ENCODE measurements around the gene MFN2.
"Not testable (repeated sequence)": the region's sequence is repeated elsewhere in the genome, so short reads cannot be mapped to it uniquely, and the experiment has no call there.

Gene MFN2

GRCh38 chr1:11979851-11980675, at the start of gene MFN2:
Gene MFN2 (plus strand): TSS chr1:11980444. CDS start chr1:11989169, 8,725 bp downstream.
- peak; percentile 95 for DNase-seq

GRCh38 chr1:11930571-11931445, 49.4 kb upstream of the MFN2 start:
- no peak for DNase-seq

DNA sequence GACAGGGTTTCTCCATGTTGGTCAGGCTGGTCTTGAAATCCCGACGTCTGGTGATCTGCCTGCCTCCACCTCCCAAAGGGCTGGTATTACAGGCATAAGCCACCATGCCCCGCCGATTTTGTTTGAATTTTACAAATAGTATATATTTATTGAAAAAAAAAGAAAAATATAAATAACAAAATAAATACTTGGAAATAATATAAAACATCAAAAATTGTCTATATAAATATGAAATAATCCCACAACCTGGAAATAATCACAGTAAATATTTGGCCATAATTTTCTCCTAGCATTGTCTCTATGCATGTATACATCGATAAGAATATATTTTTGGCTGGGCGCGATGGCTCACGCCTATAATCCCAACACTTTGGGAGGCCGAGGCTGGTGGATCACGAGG, 48.4 kb upstream of the MFN2 start:
- no peak for DNase-seq

GRCh38 chr1:11934302-11935056, 45.8 kb upstream of the MFN2 start, which contains the start of gene PLOD1:
Gene PLOD1 (plus strand): TSS chr1:11934717. CDS start chr1:11934780, 63 bp downstream.
- peak; percentile 87 for DNase-seq

- no peak for DNase-seq
Observed at GRCh38 chr1:11935057-11935412, 45.2 kb upstream of the MFN2 start.

DNA sequence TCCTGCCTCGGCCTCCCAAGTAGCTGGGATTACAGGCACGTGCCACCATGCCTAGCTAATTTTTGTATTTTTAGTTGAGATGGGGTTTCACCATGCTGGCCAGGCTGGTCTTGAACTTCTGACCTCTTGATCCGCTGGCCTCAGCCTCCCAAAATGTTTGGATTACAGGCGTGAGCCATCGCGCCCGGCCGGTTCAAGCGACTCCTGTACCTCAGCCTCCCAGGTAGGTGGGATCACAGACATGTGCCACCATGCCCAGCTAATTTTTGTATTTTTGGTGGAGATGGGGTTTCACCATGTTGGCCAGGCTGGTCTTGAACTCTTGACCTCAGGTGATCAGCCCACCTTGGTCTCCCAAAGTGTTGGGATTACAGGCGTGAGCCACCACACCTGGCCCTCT, 44.5 kb upstream of the MFN2 start:
- DNase-seq = not testable (repeated sequence)

DNA sequence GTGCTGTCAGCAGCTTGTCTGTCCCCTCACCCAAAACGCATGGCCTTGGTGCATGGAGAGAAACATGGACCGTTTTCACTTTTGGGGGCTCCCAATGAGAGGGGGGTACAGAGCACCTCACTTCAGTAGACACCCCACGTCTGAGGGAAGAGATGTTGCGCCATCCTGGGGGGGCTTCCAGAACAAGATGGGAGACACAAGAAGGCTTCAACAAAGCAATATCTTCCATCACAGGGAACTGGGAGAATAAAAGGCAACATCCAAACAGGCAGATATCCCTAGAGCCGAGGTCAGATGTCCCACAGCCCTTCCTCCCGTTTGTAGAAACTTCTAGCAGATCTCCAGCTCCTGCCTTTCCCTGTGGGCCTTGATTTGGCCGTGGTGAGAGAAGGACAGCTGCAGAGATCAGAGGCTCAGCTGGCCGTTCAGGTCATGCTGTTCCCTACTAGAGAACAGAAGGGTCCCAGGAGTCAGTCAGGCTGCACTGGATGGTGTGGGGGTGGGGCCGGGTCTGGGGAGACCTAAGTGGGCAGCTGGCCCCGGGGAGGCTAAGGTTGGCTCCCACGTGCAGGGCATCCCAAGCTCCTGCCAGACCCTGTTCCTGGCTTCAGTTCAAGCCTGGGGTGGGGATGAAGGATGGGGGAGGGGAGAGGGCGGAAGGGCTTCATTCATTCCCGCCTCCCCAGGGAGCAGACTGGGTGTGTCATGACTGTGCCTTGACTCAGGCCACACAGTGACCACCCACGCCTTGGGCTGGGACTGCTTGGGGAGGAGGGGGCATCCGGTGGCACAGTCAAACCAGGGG, 41.3 kb upstream of the MFN2 start:
- no peak for DNase-seq

DNA sequence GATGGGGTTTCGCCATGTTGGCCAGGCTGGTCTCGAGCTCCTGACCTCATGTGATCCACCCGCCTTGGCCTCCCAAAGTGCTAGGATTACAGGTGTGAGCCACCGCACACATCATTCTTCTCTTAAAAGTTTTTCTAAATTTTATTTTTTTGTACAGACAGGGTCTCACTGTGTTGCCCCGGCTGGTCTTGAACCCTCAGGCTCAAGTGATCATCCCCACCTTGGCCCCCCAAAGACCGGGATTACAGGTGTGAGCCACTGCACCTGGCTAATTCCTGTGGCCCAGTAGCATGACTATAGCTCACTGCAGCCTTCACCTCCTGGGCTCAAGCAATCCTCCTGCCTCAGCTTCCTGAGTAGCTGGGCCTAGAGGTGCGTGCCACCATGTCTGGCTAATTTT, 40.5 kb upstream of the MFN2 start:
- not testable (repeated sequence) for DNase-seq

DNA sequence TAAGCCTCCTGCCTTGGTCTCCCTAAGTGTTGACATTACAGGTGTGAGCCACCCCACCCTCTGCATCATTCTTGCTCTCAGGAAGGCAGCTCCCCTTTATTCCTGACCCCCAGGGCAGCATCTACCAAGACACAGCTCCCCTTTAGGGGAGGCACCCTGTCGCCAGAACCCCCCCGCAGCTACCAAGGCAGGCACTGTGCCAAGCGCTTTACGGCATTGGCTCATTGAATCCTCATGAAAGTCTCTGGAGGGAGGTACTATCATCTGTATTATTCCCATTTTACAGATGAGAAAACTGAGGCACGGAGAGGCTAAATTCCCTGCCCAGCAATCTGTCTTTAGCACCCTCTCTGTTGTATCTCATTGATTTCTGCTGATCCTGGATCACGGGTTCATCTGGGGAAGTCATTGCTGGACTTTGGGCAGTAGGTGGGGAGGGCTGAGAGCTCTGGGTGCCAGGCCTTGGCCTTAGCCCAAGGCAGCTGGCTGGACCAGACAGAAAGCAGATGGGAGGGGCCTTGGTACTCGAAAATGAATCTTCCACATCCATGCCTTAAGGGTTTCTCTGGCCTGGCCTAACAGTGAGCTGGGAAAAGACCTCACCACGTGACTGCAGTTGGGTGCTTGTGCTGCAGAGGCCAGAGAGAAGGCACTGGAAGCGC, 39.9 kb upstream of the MFN2 start:
- no peak for DNase-seq

DNA sequence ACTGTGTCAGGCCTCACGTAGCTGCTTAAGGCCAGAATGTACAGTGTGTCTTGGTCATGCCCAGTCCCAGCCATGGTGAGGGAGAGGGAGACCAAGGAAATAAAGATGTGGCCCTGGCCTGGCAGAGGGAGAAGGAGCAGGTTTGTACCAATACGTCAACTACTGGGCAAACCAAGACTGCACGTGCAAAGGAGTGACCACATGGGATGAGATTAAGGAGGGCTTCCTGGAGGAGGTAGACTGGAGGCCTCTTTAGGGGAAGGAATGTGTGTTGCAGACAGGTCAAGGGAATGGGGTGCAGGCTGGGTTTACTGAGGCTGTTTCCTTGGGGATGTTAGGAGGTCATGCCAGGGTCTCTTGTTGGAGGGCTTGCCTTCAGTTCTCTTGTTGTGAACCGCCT, 38.0 kb upstream of the MFN2 start:
- no peak for DNase-seq

DNA sequence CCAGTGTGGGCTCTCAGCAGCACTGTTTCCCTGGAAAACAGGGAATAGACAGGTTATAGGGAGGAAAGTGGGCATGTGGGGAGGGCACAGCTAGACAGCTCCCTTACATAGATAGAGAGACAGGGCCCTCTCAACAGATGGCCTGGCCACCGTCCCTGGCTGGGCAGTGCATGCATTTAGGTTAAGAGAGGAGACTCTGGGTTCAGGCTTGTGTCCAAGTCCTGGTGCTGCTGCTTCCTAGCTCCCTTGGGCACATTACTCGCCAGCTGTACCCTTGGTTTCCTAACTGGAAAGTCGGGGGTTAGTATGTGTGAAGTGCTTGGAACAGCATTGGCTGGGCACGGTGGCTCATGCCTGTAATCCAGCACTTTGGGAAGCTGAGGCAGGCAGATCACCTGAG, 36.6 kb upstream of the MFN2 start:
- DNase-seq = no peak

- DNase-seq = no peak
Observed at GRCh38 chr1:11944358-11944931, 35.8 kb upstream of the MFN2 start.

DNA sequence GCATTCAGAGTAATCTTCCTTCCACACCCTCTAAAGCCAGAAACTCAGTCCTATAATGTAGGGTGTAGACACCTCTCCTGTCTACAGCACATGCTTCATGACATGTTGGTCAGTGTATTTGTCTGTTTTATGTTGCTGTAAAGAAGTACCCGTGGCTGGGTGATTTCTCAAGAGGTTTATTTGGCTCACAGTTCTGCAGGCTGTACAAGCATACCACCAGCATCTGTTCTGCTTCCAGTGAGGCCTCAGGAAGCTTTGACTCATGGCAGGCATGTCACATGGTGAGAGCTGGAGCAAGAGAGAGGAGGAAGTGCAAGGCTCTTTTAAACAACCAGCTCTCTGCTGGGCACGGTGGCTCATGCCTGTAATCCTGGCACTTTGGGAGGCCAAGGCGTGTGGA, 33.6 kb upstream of the MFN2 start:
- DNase-seq = no peak

- DNase-seq = no peak
Observed at GRCh38 chr1:11948822-11949458, 31.3 kb upstream of the MFN2 start.

DNA sequence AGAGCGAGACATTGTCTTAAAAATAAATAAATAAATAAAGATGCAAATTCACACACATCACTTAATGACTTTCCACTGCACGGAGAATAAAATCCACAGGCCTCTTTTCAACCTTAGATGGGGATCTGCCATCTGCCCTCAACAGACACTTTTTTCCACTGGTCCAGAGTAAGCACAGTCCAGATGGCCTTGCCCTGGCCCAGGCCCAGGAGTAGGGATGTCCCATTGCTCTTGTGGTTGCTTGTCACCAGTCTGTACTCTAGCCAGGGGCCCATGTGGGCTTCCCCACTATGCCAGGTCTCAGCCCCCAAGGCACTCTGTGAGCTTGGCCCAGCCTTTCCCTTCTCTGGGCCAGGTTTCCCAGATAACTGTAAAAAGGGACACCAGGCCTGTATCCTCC, 28.3 kb upstream of the MFN2 start:
- no peak for DNase-seq

DNA sequence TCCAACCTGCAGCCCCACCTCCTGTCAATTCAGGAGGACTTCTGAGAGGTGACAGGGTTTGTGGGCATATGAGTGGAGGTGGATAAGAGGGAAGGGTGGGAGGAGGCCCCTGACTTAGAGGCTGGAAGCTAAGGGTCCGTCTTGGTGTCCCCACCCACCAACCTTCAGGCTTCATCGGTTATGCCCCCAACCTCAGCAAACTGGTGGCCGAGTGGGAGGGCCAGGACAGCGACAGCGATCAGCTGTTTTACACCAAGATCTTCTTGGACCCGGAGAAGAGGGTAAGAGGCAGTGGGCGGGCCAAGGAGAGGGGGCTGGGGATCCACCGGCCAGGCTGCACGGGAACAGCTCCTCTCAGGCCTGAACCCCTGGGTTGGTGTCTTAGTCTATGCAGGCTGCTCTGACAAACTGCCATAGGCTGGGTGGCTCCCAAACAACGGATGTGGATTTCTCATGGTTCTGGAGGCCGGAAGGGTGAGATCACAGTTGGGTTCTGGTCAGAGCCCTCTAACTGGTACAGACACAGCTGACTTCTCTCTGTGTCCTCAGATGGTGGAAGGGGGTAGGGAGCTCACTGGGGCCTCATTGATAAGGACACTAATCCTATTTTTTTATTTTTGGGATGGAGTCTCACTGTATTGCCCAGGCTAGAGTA, 27.7 kb upstream of the MFN2 start:
- DNase-seq = no peak

- no peak for DNase-seq
Observed at GRCh38 chr1:11955221-11955620, 25.0 kb upstream of the MFN2 start.

DNA sequence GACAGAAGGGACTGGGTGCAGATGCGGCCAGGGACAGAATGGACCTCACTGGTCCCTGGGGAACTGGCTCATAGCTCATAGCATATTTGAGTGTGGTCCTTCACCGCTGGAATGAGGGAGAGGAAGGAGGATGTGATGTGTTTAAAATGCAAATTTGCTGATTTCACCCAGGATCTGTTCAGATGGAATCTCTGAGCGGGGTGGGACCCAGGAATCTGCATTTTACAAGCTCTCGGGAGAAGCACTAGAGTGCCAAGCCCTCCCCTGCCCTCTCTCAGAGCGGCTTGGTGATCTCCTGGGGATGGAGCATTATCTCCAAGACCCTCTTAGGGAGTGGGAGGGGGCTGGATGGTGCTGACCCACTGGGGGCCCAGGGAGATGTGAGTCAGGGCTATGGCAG, 22.8 kb upstream of the MFN2 start:
- no peak for DNase-seq

- DNase-seq = no peak
Observed at GRCh38 chr1:11957897-11958296, 22.3 kb upstream of the MFN2 start.

- no peak for DNase-seq
Observed at GRCh38 chr1:11960276-11960675, 20.0 kb upstream of the MFN2 start.

Data from activated naive CD4-positive, alpha-beta T cell treated with Interleukin-2 at 50 U/mL for 16 hours (primary cell).